Keratinocyte (primary cell): ENCODE results near the gene CCDC192. TPM values are rescaled to one million over a fixed set of nuclear protein-coding genes. Genes with fewer than 3 reads are reported as not detected.

Experiments used
- DNase-seq: peaks from one replicate; pipeline ENCODE4 v3.0.0-alpha.2; 2011; ENCODE audit warnings: low read depth, missing footprints, low spot score
- FAIRE-seq: peaks from 2 replicates; lab custom pipeline; 2011; peaks lifted over from hg19 to GRCh38; lab: Jason Lieb, UNC
- H2AFZ ChIP-seq: 2 replicates; pipeline ENCODE4 v1.6.0; 2012; ENCODE audit warnings: low read length, control low read depth, inconsistent platforms; ENCODE audit not compliant: control insufficient read depth
- H3K27ac ChIP-seq: 2 replicates; pipeline ENCODE4 v1.5.1; 2011; ENCODE audit warnings: low read length; ENCODE audit not compliant: control insufficient read depth, insufficient read depth
- H3K27me3 ChIP-seq: 3 replicates; pipeline ENCODE4 v1.6.0; 2011; ENCODE audit warnings: low read length; ENCODE audit not compliant: control insufficient read depth, insufficient read depth; ENCODE audit errors: extremely low read depth
- H3K36me3 ChIP-seq, 2 experiments: 2 replicates in 1 of 2; 3 replicates in 1 of 2; pipeline ENCODE4 v1.5.1; 2011; ENCODE audit warnings: low read length in 2 of 2, mild to moderate bottlenecking in 1 of 2; ENCODE audit not compliant: control insufficient read depth in 2 of 2, insufficient read depth in 2 of 2; ENCODE audit errors: extremely low read depth in 1 of 2
- H3K4me1 ChIP-seq: 3 replicates; pipeline ENCODE4 v1.5.1; 2011; ENCODE audit warnings: low read length; ENCODE audit not compliant: control insufficient read depth, insufficient read depth; ENCODE audit errors: extremely low read depth
- H3K4me2 ChIP-seq: 3 replicates; pipeline ENCODE4 v1.6.0; 2011; ENCODE audit warnings: low read depth, low read length; ENCODE audit not compliant: control insufficient read depth, insufficient read depth; ENCODE audit errors: extremely low read depth
- H3K4me3 ChIP-seq, 3 experiments: fragments of 200-600 bp in 1 of 3; sonication (generic) in 1 of 3; 2 replicates in 2 of 3; 3 replicates in 1 of 3; pipeline ENCODE4 v1.5.1; 2011 to 2016; ENCODE audit warnings: low read length in 3 of 3, mild to moderate bottlenecking in 3 of 3, control low read depth in 2 of 3, inconsistent platforms in 1 of 3, low read depth in 1 of 3, mixed read lengths in 1 of 3, mixed run types in 1 of 3, moderate library complexity in 1 of 3; ENCODE audit not compliant: control insufficient read depth in 2 of 3, insufficient read depth in 2 of 3; ENCODE audit errors: extremely low read depth in 1 of 3
- H3K79me2 ChIP-seq: 2 replicates; pipeline ENCODE4 v1.6.0; 2012; ENCODE audit warnings: low read length; ENCODE audit not compliant: control insufficient read depth, insufficient read depth
- H3K9ac ChIP-seq: 3 replicates; pipeline ENCODE4 v1.6.0; 2011; ENCODE audit warnings: low read length; ENCODE audit not compliant: control insufficient read depth, insufficient read depth; ENCODE audit errors: extremely low read depth
- H3K9me1 ChIP-seq: 3 replicates; pipeline ENCODE4 v1.6.0; 2011; ENCODE audit warnings: low read length; ENCODE audit not compliant: control insufficient read depth, insufficient read depth; ENCODE audit errors: extremely low read depth
- H3K9me3 ChIP-seq: 2 replicates; pipeline ENCODE4 v1.5.1; 2012; ENCODE audit warnings: low read depth, low read length; ENCODE audit not compliant: control insufficient read depth
- H4K20me1 ChIP-seq: 3 replicates; pipeline ENCODE4 v1.6.0; 2011; ENCODE audit warnings: low read length; ENCODE audit not compliant: control insufficient read depth, insufficient read depth; ENCODE audit errors: extremely low read depth
- EZH2 ChIP-seq: IDR thresholded peaks from one replicate; pipeline ENCODE4 v1.6.1; 2012; ENCODE audit warnings: inconsistent platforms, mild to moderate bottlenecking, low read length, moderate library complexity
- dilution Hi-C: fragments of 300-500 bp; cut with MboI; formaldehyde crosslinking; loops from one replicate; pipeline ENCODE4 v1.7.0; 2020; ENCODE audit warnings: low sequenced_read_pairs; ENCODE audit not compliant: extremely low pct_ligation_motif_present
- polyA plus RNA-seq, 5 experiments: library from polyadenylated mRNA; depleted of rRNA in 3 of 5; stranded (reverse) in 3 of 5; stranded (forward) in 1 of 5; unstranded in 1 of 5; fragments of >200 nt; gene quantifications; 1 replicate in 1 of 5; 2 replicates in 3 of 5; 3 replicates in 1 of 5; pipeline versions ENCODE4 v1.2.1 to v1.2.3, GENCODE V29; 2011 to 2012; ENCODE audit warnings: missing spikeins in 2 of 5, low read depth in 1 of 5, low replicate concordance in 1 of 5
- TF ChIP-seq, protein P1 (sequence below), 3 experiments: IDR thresholded peaks in 1 of 3; conservative IDR thresholded peaks in 1 of 3; optimal IDR thresholded peaks in 1 of 3; 2 replicates in 2 of 3; 3 replicates in 1 of 3; pipeline versions ENCODE3 to v1.5.1; 2011; ENCODE audit warnings: low read length in 3 of 3, mild to moderate bottlenecking in 3 of 3, moderate library complexity in 2 of 3, control low read depth in 1 of 3, inconsistent platforms in 1 of 3; ENCODE audit not compliant: insufficient read depth in 2 of 3; ENCODE audit errors: extremely low read depth in 1 of 3

Gene CCDC192
- polyA plus RNA-seq, 1 donor (not counting 4 experiments of a cell fraction or from before 2014, with no cell fraction given): not detected

DNA sequence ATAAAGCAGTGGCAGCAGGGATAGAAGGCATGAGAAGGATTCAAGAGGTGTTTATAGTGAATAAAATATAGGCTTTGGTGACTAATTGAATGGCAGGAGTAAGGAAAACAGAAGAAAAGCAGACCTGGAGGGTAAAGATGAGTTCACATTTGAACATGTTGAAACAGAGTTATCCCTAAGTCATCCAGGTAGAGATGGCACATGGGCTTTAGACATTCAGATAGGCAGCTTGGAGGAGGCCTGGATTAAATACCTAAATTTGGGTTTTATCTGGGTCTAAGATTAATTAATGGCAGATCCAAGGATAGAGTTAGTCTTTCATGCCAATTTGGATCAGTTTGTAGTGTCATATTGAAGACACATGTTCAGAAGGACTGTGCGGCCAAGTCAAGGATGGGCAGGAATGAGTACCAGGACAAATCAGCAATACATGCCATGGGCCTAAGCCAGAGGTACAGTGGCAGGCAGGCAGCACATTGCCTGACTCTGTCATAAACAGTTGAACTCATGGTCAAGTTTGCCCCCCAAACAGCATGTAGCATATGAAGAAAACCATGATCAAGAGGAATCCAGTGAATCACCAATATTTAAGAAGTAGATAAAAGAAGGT is 264.9 kb downstream of the CCDC192 start:
- Histone ChIP-seq H3K9ac (no peak overlapping the region), H3K4me3 (no peak overlapping the region), H3K27ac (peak overlapping the region; percentile 56), H3K9me1 (no peaks in the 10 kb centered on the region), H3K9me3 (no peaks in the 10 kb centered on the region), H3K79me2 (no peaks in the 10 kb centered on the region), H4K20me1 (no peaks in the 10 kb centered on the region), H3K36me3 (peaks cover 0 to 2% of the 10 kb centered on the region in 2 experiments), H3K4me1 (peaks cover 24% of the 10 kb centered on the region), H3K27me3 (no peaks in the 10 kb centered on the region), H2AFZ (peak overlapping the region; percentile 44), H3K4me2 (peak overlapping the region; percentile 52)
- DNase-seq (no peak), FAIRE-seq (peak; percentile 93)
- TF ChIP-seq, protein P1, sequence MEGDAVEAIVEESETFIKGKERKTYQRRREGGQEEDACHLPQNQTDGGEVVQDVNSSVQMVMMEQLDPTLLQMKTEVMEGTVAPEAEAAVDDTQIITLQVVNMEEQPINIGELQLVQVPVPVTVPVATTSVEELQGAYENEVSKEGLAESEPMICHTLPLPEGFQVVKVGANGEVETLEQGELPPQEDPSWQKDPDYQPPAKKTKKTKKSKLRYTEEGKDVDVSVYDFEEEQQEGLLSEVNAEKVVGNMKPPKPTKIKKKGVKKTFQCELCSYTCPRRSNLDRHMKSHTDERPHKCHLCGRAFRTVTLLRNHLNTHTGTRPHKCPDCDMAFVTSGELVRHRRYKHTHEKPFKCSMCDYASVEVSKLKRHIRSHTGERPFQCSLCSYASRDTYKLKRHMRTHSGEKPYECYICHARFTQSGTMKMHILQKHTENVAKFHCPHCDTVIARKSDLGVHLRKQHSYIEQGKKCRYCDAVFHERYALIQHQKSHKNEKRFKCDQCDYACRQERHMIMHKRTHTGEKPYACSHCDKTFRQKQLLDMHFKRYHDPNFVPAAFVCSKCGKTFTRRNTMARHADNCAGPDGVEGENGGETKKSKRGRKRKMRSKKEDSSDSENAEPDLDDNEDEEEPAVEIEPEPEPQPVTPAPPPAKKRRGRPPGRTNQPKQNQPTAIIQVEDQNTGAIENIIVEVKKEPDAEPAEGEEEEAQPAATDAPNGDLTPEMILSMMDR (optimal IDR thresholded peaks at IDR 0.05 in 1 of 3, IDR thresholded peaks at IDR 0.05 in 1 of 3, conservative IDR thresholded peaks at IDR 0.05 in 1 of 3; ENCODE audit: extremely low read depth in 1 of 3, insufficient read depth in 2 of 3, low read length in 3 of 3): no peak
- TF ChIP-seq EZH2: no peak
- dilution Hi-C loops: no loop called here

DNA sequence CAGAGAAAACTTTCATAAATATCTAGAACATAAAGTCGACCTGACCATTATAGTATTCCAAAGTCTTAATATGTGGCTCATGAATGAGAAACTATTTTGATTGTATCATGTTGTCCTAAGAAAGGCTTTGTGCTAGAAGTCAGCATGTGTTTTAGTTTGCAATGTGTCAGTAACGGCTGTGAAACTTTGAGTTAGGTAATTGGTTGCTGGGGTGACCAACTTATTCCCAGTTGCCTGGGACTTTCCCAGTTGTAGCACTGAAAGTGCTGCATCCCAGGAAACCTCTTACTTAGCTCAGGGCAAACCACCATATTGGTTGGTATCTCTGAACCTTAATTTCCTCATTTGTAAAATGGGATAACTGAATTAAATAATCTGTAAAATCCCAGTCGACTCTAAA is 265.8 kb downstream of the CCDC192 start:
- FAIRE-seq (no peak), DNase-seq (no peak)
- Histone ChIP-seq H3K9ac (no peak overlapping the region), H3K27me3 (no peaks in the 10 kb centered on the region), H4K20me1 (no peaks in the 10 kb centered on the region), H3K4me1 (peaks cover 24% of the 10 kb centered on the region), H3K4me3 (no peak overlapping the region), H3K79me2 (no peaks in the 10 kb centered on the region), H2AFZ (no peak overlapping the region), H3K9me1 (no peaks in the 10 kb centered on the region), H3K36me3 (peaks cover 0 to 2% of the 10 kb centered on the region in 2 experiments), H3K27ac (no peak overlapping the region), H3K4me2 (no peak overlapping the region), H3K9me3 (no peaks in the 10 kb centered on the region)
- dilution Hi-C loops: no loop called here
- TF ChIP-seq, protein P1 (optimal IDR thresholded peaks at IDR 0.05 in 1 of 3, IDR thresholded peaks at IDR 0.05 in 1 of 3, conservative IDR thresholded peaks at IDR 0.05 in 1 of 3; ENCODE audit: extremely low read depth in 1 of 3, insufficient read depth in 2 of 3, low read length in 3 of 3): no peak
- no peak for TF ChIP-seq EZH2
